DOHH2 (cell line): ENCODE results near the gene SUMO4.

Source experiments
- H3F3A ChIP-seq: fragments of 200-600 bp; sonication (generic), shearing (Covaris generic); 2 replicates; pipeline ENCODE4 v1.6.0; 2016; ENCODE audit warnings: antibody characterized with exemption, mild to moderate bottlenecking; ENCODE audit not compliant: control insufficient read depth, insufficient read depth
- H3K27ac ChIP-seq: fragments of 200-600 bp; sonication (generic); 2 replicates; pipeline ENCODE4 v1.5.1; 2014; ENCODE audit warnings: low read depth, mild to moderate bottlenecking, low read length, moderate library complexity
- H3K27me3 ChIP-seq: fragments of 200-600 bp; sonication (generic); 2 replicates; pipeline ENCODE4 v1.6.1; 2014; ENCODE audit warnings: mild to moderate bottlenecking, low read length, mixed read lengths; ENCODE audit not compliant: control insufficient read depth
- H3K36me3 ChIP-seq: fragments of 200-600 bp; sonication (generic); 2 replicates; pipeline ENCODE4 v1.6.1; 2014; ENCODE audit warnings: mild to moderate bottlenecking, low read length, moderate library complexity, mixed read lengths; ENCODE audit not compliant: control insufficient read depth
- H3K4me1 ChIP-seq: fragments of 200-600 bp; sonication (generic); 2 replicates; pipeline ENCODE4 v1.6.1; 2014; ENCODE audit warnings: mild to moderate bottlenecking, low read length, mixed read lengths; ENCODE audit not compliant: control insufficient read depth
- H3K4me2 ChIP-seq: fragments of 200-600 bp; sonication (generic); 2 replicates; pipeline ENCODE4 v1.6.0; 2014; ENCODE audit warnings: mild to moderate bottlenecking, low read length, moderate library complexity
- H3K4me3 ChIP-seq: fragments of 200-600 bp; sonication (generic); 2 replicates; pipeline ENCODE4 v1.5.1; 2014; ENCODE audit warnings: mild to moderate bottlenecking, low read length, mixed read lengths
- H3K79me2 ChIP-seq: fragments of 200-600 bp; sonication (generic); 2 replicates; pipeline ENCODE4 v1.6.1; 2014; ENCODE audit warnings: mild to moderate bottlenecking, low read length, mixed read lengths; ENCODE audit not compliant: control insufficient read depth
- H3K9me2 ChIP-seq: fragments of 200-600 bp; sonication (generic); replicated peaks from 2 replicates; pipeline ENCODE4 v1.6.1; 2014; ENCODE audit warnings: mild to moderate bottlenecking, low read length, mixed read lengths; ENCODE audit not compliant: control insufficient read depth
- H3K9me3 ChIP-seq: fragments of 200-600 bp; sonication (generic); 2 replicates; pipeline ENCODE4 v1.6.1; 2014; ENCODE audit warnings: antibody characterized with exemption, low read length, mixed read lengths; ENCODE audit not compliant: control insufficient read depth, insufficient read depth
- H4K20me1 ChIP-seq: fragments of 200-600 bp; sonication (generic); 2 replicates; pipeline ENCODE4 v1.6.0; 2014; ENCODE audit warnings: low read depth, mild to moderate bottlenecking, antibody characterized with exemption, low read length, moderate library complexity; ENCODE audit not compliant: control insufficient read depth, insufficient read depth
- CTCF ChIP-seq: fragments of 200-600 bp; sonication (generic); IDR thresholded peaks from one replicate; pipeline ENCODE4 v1.5.1; 2014; ENCODE audit warnings: antibody characterized with exemption, mild to moderate bottlenecking, low read depth, low read length; ENCODE audit not compliant: poor library complexity, severe bottlenecking
- EZH2phosphoT487 ChIP-seq: fragments of 200-600 bp; sonication (generic); IDR thresholded peaks from 2 replicates; pipeline ENCODE4 v1.6.1; 2017; ENCODE audit warnings: borderline replicate concordance, mild to moderate bottlenecking, antibody characterized with exemption, low read length, moderate library complexity, mixed read lengths

Gene SUMO4

DNA sequence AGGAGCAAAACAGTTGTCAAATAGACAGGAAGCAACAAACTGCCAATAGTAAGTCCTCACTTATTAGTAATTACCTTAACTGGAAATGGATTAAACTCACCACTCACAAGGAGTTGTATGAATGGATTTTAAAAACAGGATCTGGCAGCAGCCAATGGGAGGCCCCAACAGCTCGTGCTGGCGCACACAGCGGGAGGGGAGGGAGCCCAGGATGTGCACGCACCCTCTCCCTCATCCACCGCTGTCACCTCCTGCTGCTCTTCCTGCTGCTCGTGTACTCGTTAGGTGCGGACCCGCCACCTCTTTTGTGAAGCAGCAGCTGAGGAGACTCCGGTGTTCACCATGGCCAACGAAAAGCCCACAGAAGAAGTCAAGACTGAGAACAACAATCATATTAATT lies at the start of gene SUMO4:
TSS of gene SUMO4 (plus strand) at position 213 of the 400 bp plus-strand sequence. CDS start at position 343, 130 bp downstream.
- Histone ChIP-seq H3K36me3 (peaks cover 61% of the 10 kb centered on the region), H3F3A (no peaks in the 10 kb centered on the region), H3K4me2 (no peak within 1 kb of the TSS), H3K4me1 (no peaks in the 10 kb centered on the region), H3K9me2 (no peaks in the 10 kb centered on the region), H3K9me3 (no peaks in the 10 kb centered on the region), H3K27ac (no peak within 1 kb of the TSS), H3K4me3 (no peak within 1 kb of the TSS), H3K27me3 (no peaks in the 10 kb centered on the region), H3K79me2 (0 out of 2 replicates have a peak, but pooled peaks cover 2% of the 10 kb centered on the region), H4K20me1 (no peaks in the 10 kb centered on the region)
- TF ChIP-seq EZH2phosphoT487 = no peak

- Histone ChIP-seq H3K36me3 (no peaks in the 10 kb centered on the region), H3K27me3 (no peaks in the 10 kb centered on the region), H4K20me1 (no peaks in the 10 kb centered on the region; the same call in 1 of the 2 replicates), H3K4me2 (no peak overlapping the region), H3K4me3 (no peak overlapping the region), H3K9me2 (no peaks in the 10 kb centered on the region), H3K79me2 (peaks cover 80% of the 10 kb centered on the region), H3F3A (no peaks in the 10 kb centered on the region), H3K4me1 (no peaks in the 10 kb centered on the region), H3K9me3 (no peaks in the 10 kb centered on the region), H3K27ac (no peak overlapping the region)
- no peak for TF ChIP-seq EZH2phosphoT487
These were observed 46.1 kb upstream of the SUMO4 start for GRCh38 chr6:149354009-149354408.

DNA sequence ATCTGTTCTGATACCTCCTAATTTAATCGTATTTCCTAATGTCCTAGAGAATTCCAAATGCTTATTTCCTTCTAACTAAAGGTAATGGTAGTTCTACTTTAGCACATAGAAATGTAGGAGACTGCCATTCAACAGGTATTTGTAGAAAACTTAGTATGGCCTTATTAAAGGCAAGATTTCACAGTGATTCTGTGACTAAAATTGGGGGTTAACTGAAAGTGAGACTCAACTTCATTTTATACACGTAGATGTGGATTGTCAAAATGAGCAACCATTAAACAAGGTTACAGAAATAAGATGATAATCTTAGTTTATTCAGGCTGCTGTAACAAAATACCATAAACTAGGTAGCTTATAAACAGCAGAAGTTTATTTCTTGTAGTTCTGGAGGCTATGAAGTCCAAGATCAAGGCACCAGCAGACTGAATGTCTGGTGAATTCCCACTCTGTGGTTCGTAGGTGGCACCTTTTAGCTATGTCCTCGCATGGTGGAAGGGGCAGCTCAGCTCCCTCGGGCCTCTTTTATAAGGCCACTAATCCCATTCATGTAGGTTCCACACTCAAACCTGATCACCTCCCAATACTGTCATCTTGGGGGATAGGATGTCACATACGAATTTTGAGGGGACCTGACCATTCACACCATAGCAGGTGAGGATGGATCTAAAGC lies 43.8 kb upstream of the SUMO4 start:
- Histone ChIP-seq H3K36me3 (no peaks in the 10 kb centered on the region), H4K20me1 (no peaks in the 10 kb centered on the region), H3K9me2 (no peaks in the 10 kb centered on the region), H3K4me1 (no peaks in the 10 kb centered on the region), H3K4me3 (no peak overlapping the region), H3K27me3 (no peaks in the 10 kb centered on the region), H3F3A (no peaks in the 10 kb centered on the region), H3K79me2 (peaks cover 85% of the 10 kb centered on the region), H3K9me3 (no peaks in the 10 kb centered on the region), H3K4me2 (no peak overlapping the region), H3K27ac (no peak overlapping the region)
- TF ChIP-seq EZH2phosphoT487 = no peak
- TF ChIP-seq CTCF = no peak

DNA sequence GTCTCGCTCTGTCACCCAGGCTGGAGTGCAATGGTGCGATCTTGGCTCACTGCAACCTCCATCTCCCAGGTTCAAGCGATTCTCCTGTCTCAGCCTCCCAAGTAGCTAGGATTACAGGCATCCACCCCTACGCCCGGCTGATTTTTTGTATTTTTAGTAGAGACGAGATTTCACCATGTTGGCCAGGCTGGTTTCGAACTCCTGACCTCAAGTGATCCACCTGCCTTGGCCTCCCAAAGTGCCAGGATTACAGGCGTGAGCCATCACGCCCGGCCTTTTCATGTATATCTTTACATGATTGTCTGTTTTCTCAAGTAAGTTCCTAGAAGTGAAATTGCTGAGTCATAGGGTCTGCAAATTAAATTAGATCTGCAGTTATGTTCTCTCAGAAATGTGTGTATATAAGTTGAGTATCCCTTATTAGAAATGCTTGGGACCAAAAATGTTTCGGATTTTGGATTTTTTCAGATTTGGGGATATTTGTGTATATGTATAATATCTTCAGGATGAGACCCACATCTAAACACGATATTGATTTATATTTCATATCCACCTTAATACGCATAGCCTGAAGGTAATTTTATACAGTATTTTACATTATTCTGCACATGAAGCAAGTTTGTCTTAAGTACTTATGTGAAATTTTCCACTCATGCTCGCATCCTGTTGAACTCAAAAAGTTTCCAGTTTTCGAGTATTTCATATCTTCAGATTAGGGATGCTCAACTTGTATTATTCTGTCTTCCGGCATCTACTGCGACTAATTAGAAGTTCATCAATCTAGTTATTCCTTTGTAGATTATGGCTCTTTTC lies 42.1 kb upstream of the SUMO4 start:
- Histone ChIP-seq H3K4me3 (no peak overlapping the region), H3K27me3 (no peaks in the 10 kb centered on the region), H3K79me2 (peaks cover 84% of the 10 kb centered on the region), H3F3A (no peaks in the 10 kb centered on the region), H3K9me2 (no peaks in the 10 kb centered on the region), H4K20me1 (no peaks in the 10 kb centered on the region), H3K4me1 (no peaks in the 10 kb centered on the region), H3K9me3 (no peaks in the 10 kb centered on the region), H3K4me2 (no peak overlapping the region), H3K27ac (no peak overlapping the region), H3K36me3 (no peaks in the 10 kb centered on the region)
- TF ChIP-seq CTCF = no peak
- no peak for TF ChIP-seq EZH2phosphoT487
